GM18909 (cell line): ENCODE results near the gene FRG1.
"Not testable (repeated sequence)": the region's sequence is repeated elsewhere in the genome, so short reads cannot be mapped to it uniquely, and the experiment has no call there.

Experiments
- ATAC-seq: cut with Tn5 transposase; IDR thresholded peaks from one replicate; pipeline ENCODE4 v1.9.1; 2021; ENCODE audit warnings: mild to moderate bottlenecking; ENCODE audit not compliant: unreplicated experiment, poor library complexity

FRG1 gene

DNA sequence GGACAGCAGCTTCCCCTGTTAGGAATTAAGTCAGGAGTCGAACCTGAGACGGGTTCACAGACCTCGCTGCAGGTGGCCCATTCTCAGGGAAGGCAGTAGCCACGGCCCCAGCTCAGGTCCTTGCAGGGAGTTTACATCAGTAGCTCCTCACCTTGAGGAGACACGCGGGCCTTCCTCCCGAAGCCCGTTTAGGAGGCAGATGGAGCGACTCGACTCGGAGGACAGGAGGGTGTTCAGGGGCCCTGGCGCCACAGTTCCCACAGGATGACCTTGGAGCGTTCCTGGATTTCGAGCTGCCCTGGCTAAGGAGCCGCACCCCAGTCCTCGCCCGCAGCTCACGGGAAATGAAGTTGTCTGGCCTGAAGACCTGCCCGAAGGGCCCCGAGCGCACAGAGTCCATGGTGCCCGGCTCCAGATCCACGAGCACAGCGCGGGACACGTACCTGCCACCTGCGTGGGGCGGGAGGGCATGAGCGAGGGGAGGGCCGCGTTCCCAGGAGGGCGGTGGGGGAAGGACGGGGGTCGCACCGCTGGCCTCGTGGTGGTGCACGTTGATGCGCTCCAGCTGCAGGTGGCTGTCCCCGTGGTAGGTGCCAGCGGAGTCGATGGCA is 43.3 kb downstream of the FRG1 start:
- ATAC-seq, result not testable (repeated sequence)

DNA sequence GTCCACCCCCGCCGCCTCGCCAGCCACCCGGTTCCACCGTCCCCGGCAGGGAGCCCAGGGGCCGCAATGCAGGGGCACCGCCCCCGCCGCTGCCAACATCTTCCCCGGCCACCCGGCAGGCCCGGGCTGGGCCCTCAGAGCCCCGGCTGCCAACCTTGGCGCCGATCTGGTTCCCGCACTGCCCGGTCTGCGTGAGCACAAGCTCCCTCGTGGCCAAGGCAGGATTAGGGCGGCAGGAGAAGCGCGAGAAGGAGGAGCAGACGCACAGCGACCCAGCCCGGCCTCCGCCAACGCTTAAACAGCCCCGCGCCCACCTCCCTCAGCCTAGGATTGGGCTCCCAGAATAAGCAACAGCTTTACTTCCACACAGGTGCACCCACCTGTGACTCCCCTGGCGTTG is 44.0 kb downstream of the FRG1 start:
- ATAC-seq, result not testable (repeated sequence)

DNA sequence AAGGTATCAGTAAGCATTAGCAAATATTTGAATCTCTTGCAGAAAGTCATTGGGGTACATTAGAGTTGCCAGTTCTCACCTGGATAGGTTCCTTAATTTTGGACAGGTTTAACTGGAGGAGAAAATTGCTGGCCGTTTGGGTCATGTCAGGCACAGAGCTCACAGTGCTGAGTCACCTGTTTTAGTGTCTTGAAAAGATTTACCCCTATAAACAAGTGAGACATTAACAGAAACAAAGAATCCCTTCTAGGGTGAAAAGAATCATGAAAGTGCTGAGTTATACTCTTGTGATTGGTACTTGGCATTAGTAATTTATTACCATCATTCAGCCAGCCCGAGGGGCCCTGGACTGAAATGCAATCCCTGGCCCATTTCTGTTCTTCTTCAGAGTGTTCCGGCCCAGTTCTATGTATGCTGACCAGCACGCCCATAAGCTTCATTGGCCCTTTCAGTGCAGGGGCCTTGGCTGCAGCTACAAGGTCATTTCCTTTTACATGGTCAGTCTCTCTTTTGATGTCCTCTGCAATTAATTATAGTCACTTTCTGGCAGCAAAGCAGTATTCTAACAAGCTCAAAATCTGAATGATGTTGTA is 45.1 kb downstream of the FRG1 start:
- ATAC-seq, result not testable (repeated sequence)

- ATAC-seq, result peak; percentile 58
These were observed 48.3 kb downstream of the FRG1 start for GRCh38 chr4:189988877-189989431.

- not testable (repeated sequence) for ATAC-seq
These were observed 49.3 kb downstream of the FRG1 start for GRCh38 chr4:189989941-189990340.
